G401.6 (cell line): ENCODE results near the gene OPTC.
"Not testable (repeated sequence)": the region's sequence is repeated elsewhere in the genome, so short reads cannot be mapped to it uniquely, and the experiment has no call there.

Experiments
- FAIRE-seq: peaks from 2 replicates; lab custom pipeline; 2012; peaks lifted over from hg19 to GRCh38; lab: Jason Lieb, UNC

The OPTC gene, protein sequence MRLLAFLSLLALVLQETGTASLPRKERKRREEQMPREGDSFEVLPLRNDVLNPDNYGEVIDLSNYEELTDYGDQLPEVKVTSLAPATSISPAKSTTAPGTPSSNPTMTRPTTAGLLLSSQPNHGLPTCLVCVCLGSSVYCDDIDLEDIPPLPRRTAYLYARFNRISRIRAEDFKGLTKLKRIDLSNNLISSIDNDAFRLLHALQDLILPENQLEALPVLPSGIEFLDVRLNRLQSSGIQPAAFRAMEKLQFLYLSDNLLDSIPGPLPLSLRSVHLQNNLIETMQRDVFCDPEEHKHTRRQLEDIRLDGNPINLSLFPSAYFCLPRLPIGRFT

DNA sequence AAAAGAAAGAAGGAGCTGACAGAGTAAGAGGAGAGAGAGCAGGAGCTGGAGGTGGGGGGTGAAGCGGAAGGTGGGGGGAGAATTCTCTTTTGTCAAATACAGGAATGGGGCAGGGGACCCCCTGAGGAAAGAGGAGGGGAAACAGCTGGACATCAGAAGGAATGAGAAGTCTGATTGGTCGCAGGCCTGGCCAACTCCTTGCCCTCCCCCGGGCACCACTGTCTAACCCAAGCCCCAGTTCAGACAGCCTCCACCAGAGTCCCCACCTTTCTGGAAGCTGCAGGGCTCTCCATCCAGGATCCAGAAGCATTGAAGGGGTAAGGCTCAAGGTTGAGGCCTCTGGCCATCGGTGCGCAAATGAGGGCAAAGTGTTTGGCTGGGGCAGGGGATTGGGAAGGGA lies at the start of gene OPTC:
Gene OPTC (plus strand): TSS at position 253 of the 400 bp plus-strand sequence. CDS start 1,853 bp downstream, outside the sequence.
- FAIRE-seq = no peak

DNA sequence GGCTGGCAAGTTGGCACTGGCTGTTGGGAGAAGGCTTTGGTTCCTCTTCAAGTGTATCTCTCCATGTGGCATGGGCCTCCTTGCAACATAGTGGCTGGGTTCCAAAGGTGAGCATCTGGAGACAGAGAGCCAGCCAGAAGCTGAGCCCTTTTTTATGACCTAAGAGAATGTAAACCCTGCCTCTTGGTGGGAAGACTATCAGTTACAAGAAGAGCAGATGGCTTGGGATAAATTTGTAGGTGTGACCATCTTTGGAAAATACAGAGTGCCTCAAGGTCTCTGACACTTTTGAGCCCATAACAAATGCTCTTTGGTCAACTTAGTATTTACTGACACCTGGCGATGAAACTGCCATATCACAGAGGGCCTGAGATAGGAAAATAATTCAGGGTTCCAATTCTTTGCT lies 49.8 kb upstream of the OPTC start:
- FAIRE-seq = no peak

DNA sequence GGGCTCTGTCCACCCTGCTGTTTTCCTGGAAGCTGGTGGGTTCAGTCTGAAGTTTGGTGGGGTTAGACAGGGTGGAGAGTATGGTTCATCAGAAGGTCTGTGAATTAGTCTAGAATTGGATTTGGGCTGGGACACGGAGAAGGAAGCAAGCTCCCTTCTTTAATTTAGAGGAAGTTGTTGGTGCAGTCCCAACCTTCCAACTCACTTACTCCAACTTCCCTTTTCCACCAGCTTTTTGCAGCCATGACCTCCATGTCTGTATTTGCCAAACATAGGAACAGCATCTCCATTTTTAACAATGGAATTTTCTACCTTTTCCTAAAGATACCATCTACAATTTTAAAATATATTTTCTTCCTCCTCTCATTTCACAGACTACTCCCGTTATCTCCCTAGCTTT lies 46.8 kb upstream of the OPTC start:
- no peak for FAIRE-seq

DNA sequence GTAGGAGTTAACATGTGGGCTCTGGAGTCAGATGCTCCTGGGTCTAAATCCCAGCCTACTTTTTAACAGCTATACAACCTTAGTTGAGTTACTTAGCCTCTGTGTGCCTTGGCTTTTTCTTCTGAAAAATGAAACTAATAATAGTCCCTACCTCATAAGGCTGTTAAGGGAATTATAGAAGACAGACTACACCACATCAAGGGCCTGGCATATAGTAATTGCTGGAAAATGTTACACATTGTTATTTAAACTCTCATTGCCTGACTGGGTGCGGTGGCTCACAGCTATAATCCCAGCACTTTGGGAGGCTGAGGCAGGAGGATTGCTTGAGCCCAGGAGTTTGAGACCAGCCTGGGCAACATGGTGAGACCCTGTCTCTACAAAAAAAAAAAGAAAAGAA lies 46.4 kb upstream of the OPTC start:
- not testable (repeated sequence) for FAIRE-seq

DNA sequence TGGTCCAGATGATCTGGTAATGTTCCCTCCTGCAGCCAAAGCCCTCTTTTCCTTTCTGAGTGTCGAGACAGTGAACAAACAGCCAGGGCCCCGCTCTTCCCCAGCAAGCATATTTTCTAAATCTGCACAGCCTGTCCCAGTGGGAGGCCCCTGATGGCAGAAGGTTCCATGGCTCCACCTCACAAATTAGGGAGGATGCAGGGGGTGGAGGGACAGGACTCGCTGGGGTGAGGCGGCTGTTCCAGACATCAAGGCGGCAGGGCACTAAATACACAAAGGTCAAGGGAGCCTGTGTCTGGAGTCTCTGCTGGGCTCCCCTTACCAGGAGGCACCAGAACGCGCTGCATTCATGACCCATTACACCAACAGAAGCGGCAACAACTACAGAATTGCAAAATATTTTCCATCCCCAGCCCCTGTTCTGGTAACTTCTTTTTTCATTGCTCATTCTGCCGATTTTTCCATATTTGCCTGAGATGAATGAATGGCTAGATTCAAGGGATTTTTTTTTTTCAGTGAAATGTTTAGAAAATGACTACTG lies 45.4 kb upstream of the OPTC start:
- FAIRE-seq = no peak

DNA sequence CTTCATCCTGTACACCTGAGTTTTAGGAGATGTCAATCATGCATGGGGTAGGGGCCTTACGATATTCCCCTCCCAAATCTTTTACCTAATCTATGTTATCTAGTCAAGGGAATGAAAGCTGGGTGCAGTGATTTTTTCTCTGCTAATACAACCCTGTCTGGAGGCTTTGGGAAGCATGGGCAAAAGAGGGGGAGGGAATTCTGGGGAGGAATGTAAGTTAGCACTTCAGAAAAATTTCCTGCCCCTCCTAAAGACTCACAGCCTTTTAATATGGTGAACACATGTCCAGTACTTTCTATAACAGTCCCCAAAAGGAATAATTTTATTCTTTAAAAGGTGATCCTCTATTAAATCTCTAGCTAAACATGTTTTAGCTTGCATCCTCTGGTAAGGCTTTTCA lies 44.0 kb upstream of the OPTC start:
- FAIRE-seq = no peak

DNA sequence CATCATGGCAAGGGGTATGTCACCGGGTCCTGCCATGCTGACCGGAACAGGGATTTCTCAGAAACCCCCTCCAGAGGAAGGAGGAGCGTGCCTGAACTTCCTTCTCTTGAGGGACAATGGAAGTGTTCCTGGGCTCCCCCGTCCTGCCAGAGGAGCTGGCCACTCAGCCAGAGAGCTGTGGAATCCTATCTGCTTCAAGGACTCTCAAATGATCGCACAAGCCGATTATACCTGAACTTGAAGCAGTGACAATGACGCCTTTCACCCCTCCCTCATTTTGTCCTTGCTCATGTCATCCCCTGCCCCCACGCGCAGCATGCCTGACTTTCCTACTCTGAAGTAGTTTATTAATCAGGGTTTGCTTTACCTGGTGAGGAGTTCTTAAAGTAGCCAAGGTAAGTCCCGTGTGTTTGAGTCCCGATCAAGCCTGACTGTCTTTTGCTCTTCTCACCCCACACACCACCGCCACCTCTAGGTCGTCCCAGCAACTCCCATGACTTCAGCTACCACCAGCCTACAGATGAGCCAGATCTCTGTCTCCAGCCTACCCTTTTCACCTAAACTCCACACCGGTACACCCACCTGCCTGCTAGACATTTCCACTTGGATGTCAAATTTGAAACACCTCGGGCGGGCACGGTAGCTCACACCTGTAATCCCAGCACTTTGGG lies 43.3 kb upstream of the OPTC start:
- no peak for FAIRE-seq

DNA sequence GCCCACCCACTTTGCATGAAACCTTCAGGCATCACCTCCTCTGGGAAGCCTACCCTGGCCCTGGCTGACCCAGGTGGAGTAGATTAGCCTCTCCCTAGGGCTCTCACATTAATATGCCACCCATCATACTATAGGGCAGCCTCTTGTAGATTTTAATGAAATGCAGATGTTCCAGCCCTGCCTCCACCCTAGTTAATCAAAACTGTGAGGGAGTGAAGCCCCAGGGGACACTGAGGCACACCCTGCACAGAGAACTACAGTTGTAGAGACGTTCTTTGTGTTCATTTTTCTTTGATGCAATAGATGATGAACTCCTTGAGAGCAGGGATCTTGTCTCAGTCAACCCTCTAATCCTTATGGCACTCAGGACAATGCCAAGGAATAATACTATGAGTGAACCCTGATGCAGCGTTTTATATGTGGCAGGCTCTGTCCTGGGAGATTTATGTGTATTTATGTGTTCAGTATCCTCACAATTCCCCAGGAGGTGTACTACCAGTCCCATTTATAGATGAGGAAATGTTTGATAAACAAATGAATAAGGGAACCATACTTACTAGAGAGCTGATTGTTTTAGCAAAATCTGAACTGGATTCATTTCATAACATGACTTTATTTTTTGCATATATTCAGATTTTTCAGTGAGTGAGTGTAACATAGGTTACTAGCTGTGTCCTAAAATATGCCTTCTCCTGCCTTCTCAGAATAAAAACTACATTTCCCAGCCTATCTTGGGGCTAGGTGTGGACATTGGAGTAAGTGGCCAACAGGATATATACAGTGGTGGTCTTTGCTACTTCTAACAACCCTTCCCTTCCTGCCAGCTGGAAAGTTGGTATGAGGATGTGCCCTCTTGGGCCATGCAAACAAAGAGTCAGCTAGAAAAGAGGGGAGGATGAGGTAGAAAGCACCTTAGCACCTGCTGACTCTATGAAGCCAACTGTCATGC lies 41.8 kb upstream of the OPTC start:
- no peak for FAIRE-seq

DNA sequence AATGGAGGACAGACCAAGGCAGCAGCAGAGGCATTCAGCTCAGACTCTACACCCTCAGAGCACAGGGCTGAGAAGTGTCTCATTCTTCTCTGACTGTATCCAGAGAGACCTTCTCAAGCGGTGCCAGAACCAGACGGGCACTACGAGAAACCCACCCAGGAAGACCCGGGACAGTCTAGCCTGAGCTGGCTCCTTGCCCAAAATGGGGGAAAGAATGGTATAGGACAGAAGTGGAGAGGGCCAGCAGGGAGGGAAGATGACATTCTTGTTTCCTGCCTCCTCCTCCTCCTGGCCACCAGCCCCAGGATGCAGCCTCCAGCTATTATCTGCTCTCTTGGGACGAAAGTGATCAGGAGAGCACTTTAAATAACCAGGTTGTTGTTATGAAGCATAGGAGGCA lies 40.9 kb upstream of the OPTC start:
- FAIRE-seq = no peak

DNA sequence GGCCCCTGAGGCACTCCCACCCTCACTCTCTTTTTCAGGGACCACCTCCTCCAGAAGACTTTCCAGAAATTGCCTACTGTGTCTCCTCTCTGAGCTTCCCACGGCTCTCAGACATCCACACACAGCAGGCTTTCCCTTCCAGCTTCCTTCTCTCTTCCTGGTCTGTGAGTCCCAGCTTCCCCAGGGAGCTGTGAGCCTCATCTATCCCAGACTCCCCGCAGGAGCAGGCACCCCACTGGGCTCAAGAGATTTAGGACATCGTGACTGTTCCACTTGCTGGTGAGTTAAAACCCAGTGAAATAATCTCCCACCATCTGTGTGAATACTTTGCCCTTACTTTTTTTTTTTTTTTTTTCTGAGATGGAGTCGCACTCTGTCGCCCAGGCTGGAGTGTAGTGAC lies 40.3 kb upstream of the OPTC start:
- FAIRE-seq = no peak

DNA sequence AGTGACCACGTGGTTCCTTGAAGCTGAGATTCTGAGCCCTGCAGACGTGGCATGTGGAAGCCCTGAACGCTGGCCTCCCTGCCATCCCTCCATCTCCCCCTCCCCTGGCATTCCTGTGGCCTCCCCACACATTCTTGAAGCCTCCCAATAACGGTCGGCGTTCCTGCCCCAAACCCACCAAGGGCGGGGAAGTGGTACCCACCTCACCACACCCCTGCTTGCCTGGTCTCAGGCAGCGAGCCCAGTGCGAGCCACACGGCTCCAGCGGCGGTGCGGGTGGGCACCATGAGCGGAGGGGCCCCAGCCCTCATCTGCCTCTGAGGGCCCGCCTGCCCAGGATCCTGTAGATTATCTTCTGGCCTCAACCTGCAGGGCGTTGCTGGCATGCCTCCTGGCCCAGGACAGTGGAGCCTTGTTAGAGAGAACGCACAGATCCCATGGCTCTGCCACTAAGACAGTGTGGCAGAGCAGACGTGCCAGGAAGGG lies 38.9 kb upstream of the OPTC start:
- FAIRE-seq = no peak

DNA sequence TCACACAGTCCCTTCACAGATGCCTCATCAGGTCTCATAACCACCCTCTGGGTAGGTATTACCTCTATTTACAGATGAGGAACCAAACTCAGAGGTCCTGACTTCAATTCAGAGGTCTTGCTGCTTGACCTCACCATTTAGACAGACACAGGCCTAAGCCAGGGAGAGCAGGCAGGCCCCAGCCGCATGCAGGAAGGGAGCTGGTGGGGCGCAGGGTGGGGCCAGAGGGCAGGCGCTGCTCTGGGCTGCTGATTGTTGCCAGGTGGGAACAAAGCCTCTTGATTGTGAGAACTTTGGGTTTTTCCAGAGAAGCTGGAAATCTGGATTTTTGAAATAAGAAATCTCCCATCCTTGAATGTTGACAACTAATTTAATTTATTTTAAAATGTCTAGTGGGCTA lies 38.2 kb upstream of the OPTC start:
- no peak for FAIRE-seq

DNA sequence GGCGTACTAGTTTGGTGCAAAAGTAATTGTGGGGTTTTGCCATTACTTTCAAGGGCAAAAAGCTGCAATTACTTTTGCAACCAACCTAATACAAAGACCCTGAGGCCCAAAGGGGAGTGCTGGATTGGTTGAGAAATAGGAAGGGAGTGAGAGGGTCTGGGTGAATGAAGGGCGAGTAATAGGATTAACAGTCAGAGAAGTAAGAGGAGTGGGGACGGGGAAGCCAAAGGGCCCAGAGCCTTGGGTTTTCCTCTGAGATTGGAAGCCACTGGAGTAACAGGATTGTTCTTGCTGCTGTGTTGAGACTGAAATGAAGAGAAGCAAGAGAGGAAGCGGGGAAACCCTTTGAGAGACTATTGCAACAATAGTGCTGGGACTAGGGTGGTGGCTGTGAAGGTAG lies 37.4 kb upstream of the OPTC start:
- no peak for FAIRE-seq

DNA sequence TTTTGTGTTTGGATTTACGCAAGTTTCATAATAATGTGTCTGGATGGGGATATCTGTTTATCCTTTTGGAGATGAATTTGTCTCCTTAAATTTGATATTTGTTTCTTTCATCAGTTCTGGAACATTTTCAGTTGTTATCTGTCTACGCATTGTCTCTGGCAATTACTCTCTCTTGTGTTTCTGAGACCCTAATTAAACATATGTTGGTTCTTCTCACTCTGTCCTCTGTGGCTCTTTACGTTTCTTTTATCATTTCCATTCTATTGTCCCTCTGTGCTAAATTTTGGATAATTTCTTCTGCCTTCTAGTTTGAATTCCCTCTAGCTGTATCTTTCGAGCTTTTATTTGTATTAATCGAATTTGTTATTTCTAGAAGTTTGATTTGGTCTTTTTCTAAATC lies 35.9 kb upstream of the OPTC start:
- no peak for FAIRE-seq

DNA sequence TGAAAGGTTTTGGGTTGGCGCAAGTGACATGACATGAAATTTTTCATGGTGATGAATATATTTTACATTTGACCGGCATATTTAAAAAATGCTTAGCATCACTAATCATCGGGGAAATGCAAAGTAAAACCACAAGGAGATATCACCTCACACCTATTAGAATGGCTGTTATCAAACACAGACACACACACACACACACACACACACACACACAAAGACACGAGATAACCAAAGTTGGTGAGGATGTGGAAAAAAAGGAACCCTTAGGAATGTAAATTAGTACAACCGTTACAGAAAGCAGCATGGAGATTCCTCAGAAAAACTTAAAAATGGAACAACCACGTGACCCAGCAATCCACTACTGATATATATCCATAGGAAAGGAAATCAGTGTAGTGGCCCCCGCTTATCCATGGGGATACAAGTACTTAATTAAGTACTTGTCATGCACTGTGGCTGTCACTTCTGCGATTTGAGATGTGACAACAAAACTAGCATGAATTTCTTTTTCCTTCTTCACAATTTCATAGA lies 34.2 kb upstream of the OPTC start:
- FAIRE-seq = no peak

DNA sequence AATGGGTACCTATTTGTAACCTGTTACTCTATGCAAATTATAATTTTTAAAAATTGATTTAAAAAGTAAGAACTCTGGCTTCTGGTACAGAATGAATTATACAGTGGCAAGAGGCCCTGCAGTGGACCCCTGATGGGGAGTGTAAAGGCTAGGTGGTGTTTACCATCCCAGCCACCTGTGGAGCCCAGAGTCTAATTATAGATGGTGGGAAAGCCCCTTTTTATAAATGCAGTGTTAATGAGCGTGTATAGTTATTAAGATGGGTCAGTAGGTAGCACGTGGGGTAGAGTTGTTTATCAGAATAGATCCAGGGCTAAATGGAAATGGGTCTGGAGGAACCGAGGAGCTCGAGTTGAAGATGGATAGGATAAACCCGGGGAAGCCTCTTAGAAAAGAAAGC lies 32.2 kb upstream of the OPTC start:
- no peak for FAIRE-seq

DNA sequence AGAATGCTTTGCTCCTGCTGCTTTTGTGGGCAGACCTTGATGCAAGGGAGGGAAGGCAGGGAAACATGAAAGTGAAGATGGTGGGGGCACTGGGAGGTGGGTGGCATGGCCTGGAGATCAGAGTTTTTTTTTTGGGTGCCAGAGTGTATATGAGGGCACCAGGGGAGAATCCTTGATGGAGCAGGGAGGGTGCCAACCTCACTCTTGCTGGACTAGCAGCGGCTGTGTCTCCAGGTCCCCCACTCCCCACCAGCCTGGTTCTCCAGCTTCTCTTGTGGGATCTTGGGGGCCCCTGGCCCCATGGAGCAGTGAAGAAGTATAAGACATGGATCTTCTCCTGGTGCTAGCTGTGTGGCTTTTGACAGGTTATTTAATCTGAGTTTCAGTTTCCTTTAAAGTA lies 31.8 kb upstream of the OPTC start:
- no peak for FAIRE-seq

DNA sequence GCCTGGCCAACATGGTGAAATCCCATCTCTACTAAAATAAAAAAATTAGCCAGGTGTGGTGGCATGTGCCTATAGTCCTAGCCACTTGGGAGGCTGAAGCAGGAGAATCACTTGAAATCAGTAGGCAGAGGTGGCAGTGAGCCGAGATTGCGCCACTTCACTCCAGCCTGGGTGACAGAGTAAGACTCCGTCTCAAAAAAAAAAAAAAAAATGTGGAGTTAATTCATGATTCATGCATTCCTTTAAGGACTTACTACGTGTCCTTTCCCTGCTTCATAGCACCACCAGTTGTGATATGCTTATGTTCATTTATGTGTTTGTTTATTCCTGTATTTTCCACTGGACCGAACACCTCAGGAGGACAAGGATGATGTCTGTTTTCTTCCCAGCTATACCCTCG lies 31.1 kb upstream of the OPTC start:
- FAIRE-seq = no peak

DNA sequence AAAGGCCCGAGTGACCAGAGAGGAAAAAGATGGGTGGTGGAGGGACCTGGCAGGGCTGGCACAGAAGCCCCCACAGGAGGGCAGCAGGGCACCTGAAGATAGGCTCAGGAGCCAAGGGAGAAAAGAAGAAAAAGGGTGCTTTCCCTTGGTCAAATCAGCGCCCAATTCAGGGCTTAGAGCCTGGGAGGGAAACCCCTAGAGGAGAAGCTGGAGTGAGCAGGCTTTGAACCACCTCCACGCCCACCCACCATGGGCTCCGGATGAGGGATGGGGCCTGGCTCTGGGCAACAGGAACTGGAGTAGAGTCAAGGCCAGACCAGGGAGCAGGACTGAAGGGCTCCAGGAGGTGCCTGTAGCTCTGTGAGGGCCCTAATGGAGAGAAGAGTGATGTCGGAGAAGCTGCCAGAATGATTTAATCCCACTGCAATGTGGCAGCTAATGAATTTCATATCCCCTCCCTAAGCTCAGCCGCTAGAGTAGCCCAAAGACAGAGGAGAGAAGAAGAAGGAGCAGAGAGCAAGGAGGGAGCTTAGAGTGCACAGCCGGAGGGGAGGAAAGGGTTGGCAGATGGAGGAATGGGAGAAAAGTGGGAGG lies 30.4 kb upstream of the OPTC start:
- FAIRE-seq = no peak

DNA sequence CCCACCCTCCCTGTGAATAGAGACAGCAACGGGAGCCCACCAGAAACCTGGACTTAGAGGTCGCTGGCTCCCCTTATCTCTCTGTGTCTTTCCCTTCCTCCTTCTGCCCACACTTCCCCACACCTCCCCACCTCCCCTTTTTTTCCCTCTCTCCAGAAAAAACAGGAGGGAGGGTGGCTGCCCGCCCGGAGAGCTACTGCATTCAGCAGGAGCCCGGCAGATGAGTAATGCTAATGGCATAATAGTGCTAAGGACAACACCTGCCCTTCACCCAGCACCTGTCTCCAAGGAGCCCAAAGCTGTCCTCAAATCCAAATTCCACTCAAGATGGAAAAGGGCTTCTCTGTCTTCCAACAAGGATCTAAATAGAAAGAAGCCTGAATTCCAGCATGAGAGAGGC lies 29.7 kb upstream of the OPTC start:
- no peak for FAIRE-seq

DNA sequence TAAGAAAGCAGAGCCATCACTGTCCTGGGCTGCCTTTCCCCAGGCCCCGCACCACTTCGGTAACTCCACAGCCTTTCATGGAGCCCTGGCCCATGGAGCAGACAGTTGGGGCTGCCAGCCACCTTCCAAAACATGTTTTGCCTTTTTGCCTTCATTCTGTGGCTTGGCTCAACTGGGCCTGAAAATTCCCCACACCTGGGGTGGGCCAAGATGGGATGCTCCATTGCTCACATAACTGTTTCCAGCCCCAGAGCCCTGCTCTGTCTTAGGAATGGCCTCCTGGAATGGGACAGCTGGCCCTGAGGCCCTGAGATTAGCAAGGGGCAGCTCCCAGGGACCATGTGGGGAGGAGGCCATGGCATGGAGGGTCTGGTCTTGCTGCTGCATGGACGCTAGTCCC lies 29.2 kb upstream of the OPTC start:
- no peak for FAIRE-seq
